Esophagus squamous epithelium (tissue), 5 donors: ENCODE measurements around the gene ANKRD36B. TPM values are rescaled to one million over a fixed set of nuclear protein-coding genes. Genes with fewer than 3 reads are reported as not detected.
"Not testable (repeated sequence)": the region's sequence is repeated elsewhere in the genome, so short reads cannot be mapped to it uniquely, and the experiment has no call there.

ENCODE experiments used
- DNase-seq: peaks from one replicate; lab custom pipeline; 2025; lab: John Stamatoyannopoulos, UW
- H3K27ac ChIP-seq, 4 donors: fragments of 200-600 bp; sonication (generic); one replicate each; pipeline ENCODE4 v1.5.1; 2016 to 2019; ENCODE audit warnings: mild to moderate bottlenecking in 1 of 4
- H3K27me3 ChIP-seq, 4 donors: fragments of 200-600 bp; sonication (generic); 1 replicate in 3 of 4; 2 replicates in 1 of 4; pipeline versions ENCODE4 v1.5.1 to v1.6.0; 2017 to 2021; ENCODE audit warnings: antibody characterized with exemption in 1 of 4
- H3K36me3 ChIP-seq, 3 donors: fragments of 200-600 bp; sonication (generic); one replicate each; pipeline ENCODE4 v1.5.1; 2016 to 2019
- H3K4me1 ChIP-seq, 3 donors: fragments of 200-600 bp; sonication (generic); one replicate each; pipeline ENCODE4 v1.5.1; 2017 to 2019
- H3K4me3 ChIP-seq, 4 donors: fragments of 200-600 bp; sonication (generic); 1 replicate in 3 of 4; 2 replicates in 1 of 4; pipeline ENCODE4 v1.5.1; 2016 to 2019; ENCODE audit warnings: mild to moderate bottlenecking in 2 of 4, moderate library complexity in 1 of 4
- H3K9me3 ChIP-seq, 3 donors: fragments of 200-600 bp; sonication (generic); one replicate each; pipeline ENCODE4 v1.5.1; 2016 to 2019
- CTCF ChIP-seq, 6 experiments: fragments of 450-650 bp in 4 of 6; fragments of 200-600 bp in 2 of 6; sonication (generic) in 2 of 6; IDR thresholded peaks; one replicate each; pipeline ENCODE4 v1.5.1; 2016 to 2019; ENCODE audit warnings: antibody characterized with exemption in 6 of 6, mild to moderate bottlenecking in 4 of 6, moderate library complexity in 4 of 6
- WGBS, 2 donors: methylation state at CpG; one replicate each; pipeline ENCODE4 v1.1.5; 2018; 5-methylcytosine and 5-hydroxymethylcytosine counted together
- intact Hi-C: fragments of 100-400 bp; cut with DNase I; formaldehyde crosslinking; loops from one replicate; pipeline ENCODE4 v1.15.0; 2022
- total RNA-seq, 4 donors: library from RNA; depleted of rRNA; stranded (reverse); fragments of >200 nt; gene quantifications; one replicate each; pipeline ENCODE4 v1.1.0, GENCODE V29; 2016
- donor health status: DM: yes; HTN: yes; CAD: no.

The ANKRD36B gene
- total RNA-seq, 4 donors from 2014 or later: 6.3 to 29.6 (median 9.2) TPM

GRCh38 chr2:97605524-97606339 is 16.1 kb upstream of the ANKRD36B start:
- H3K27ac ChIP-seq, DNase-seq, H3K27me3 ChIP-seq, H3K4me3 ChIP-seq, H3K4me1 ChIP-seq, H3K9me3 ChIP-seq, H3K36me3 ChIP-seq, intact Hi-C loops: not testable (repeated sequence)
- WGBS, 2 donors: no CpG with 5 or more reads among the region's 12 CpGs

- WGBS, 2 donors: no CpG with 5 or more reads among the region's 8 CpGs
- not testable (repeated sequence) for H3K27ac ChIP-seq
These were observed 15.4 kb upstream of the ANKRD36B start for GRCh38 chr2:97605109-97605508.

GRCh38 chr2:97601537-97601936 is 11.9 kb upstream of the ANKRD36B start:
- H3K27me3 ChIP-seq, DNase-seq, H3K9me3 ChIP-seq, H3K4me1 ChIP-seq, intact Hi-C loops, H3K36me3 ChIP-seq, H3K4me3 ChIP-seq, H3K27ac ChIP-seq: not testable (repeated sequence)
- no CpG with 5 or more reads among the region's 10 CpGs for WGBS, 2 donors

More at GRCh38 chr2:97605109-97605508, 15.4 kb upstream of the ANKRD36B start:
- DNase-seq, H3K9me3 ChIP-seq, H3K4me3 ChIP-seq, H3K27me3 ChIP-seq, H3K36me3 ChIP-seq, H3K4me1 ChIP-seq, intact Hi-C loops: not testable (repeated sequence)

- H3K36me3 ChIP-seq, H3K4me1 ChIP-seq, H3K9me3 ChIP-seq, DNase-seq, H3K4me3 ChIP-seq, H3K27ac ChIP-seq, H3K27me3 ChIP-seq: not testable (repeated sequence)
- intact Hi-C loops: loop anchor here (10.0 kb wide), 1 partner anchor 99 kb away; no protein-coding TSS in a partner anchor
- 90 to 96% methylated on average over 4 of the region's 4 CpGs for WGBS, 2 donors
These were observed 6.5 kb upstream of the ANKRD36B start for GRCh38 chr2:97596180-97596579.

- H3K27ac ChIP-seq, DNase-seq, H3K4me1 ChIP-seq, H3K9me3 ChIP-seq, H3K27me3 ChIP-seq, H3K36me3 ChIP-seq, H3K4me3 ChIP-seq: not testable (repeated sequence)
- WGBS, 2 donors: 78 to 86% methylated on average over 3 of the region's 3 CpGs
- intact Hi-C loops: loop anchor here (10.0 kb wide), 1 partner anchor 101 kb away; no protein-coding TSS in a partner anchor
These were observed 3.8 kb upstream of the ANKRD36B start for GRCh38 chr2:97593520-97593919.

- intact Hi-C loops: loop anchor here (10.0 kb wide), 1 partner anchor 104 kb away; no protein-coding TSS in a partner anchor
- H3K9me3 ChIP-seq, H3K27me3 ChIP-seq, DNase-seq, H3K36me3 ChIP-seq, H3K4me1 ChIP-seq: not testable (repeated sequence)
- 8 to 11% methylated on average over 7 to 8 of the region's 33 CpGs for WGBS, 2 donors
- H3K27ac ChIP-seq: peak overlapping the region; percentile 89 to 94 (median 92)
- H3K4me3 ChIP-seq: peak overlapping the region; percentile 42 to 70 (median 60)
- peak; percentile 89 to 100 (median 100) for TF ChIP-seq CTCF (IDR thresholded peaks at IDR 0.05)
These were observed 1.1 kb upstream of the ANKRD36B start for GRCh38 chr2:97590515-97591394.

GRCh38 chr2:97589257-97589597 is 450 bp downstream of the ANKRD36B start:
- intact Hi-C loops, H3K9me3 ChIP-seq, H3K36me3 ChIP-seq, DNase-seq, H3K27me3 ChIP-seq, H3K4me1 ChIP-seq: not testable (repeated sequence)
- peak overlapping the region; percentile 32 to 70 (median 60) for H3K4me3 ChIP-seq
- 0% methylated on average over 1 of the region's 14 CpGs; no CpG with 5 or more reads in 1 of the 2 donors for WGBS, 2 donors
- H3K27ac ChIP-seq: peak overlapping the region; percentile 73 to 94 (median 92)

GRCh38 chr2:97565674-97566073 is 24.0 kb downstream of the ANKRD36B start:
- H3K4me1 ChIP-seq, intact Hi-C loops, H3K27ac ChIP-seq, H3K27me3 ChIP-seq, DNase-seq, H3K9me3 ChIP-seq, H3K4me3 ChIP-seq, H3K36me3 ChIP-seq: not testable (repeated sequence)
- WGBS, 2 donors: 69 to 73% methylated on average over 2 to 3 of the region's 3 CpGs

- intact Hi-C loops: not testable (repeated sequence)
These were observed 37.3 kb downstream of the ANKRD36B start for GRCh38 chr2:97552406-97552805.

GRCh38 chr2:97550498-97550897 is 39.2 kb downstream of the ANKRD36B start:
- Histone ChIP-seq H3K27ac (peak overlapping the region in 1 of 4 donors; percentile 32), H3K36me3 (peaks cover 0 to 60% (median 4%) of the 10 kb centered on the region in 3 donors), H3K4me1 (peaks cover 0 to 24% (median 0%) of the 10 kb centered on the region in 3 donors)
- intact Hi-C loops, DNase-seq, H3K27me3 ChIP-seq, H3K4me3 ChIP-seq, H3K9me3 ChIP-seq: not testable (repeated sequence)
- 25 to 33% methylated on average over 1 of the region's 1 CpG for WGBS, 2 donors

More at GRCh38 chr2:97552406-97552805, 37.3 kb downstream of the ANKRD36B start:
- H3K27me3 ChIP-seq, DNase-seq, H3K27ac ChIP-seq, H3K4me3 ChIP-seq, H3K9me3 ChIP-seq: not testable (repeated sequence)
- Histone ChIP-seq H3K4me1 (peaks cover 0 to 24% (median 0%) of the 10 kb centered on the region in 3 donors), H3K36me3 (peaks cover 0 to 73% (median 4%) of the 10 kb centered on the region in 3 donors)
- WGBS, 2 donors: 89% methylated on average over 3 of the region's 3 CpGs

GRCh38 chr2:97549058-97549457 is 40.6 kb downstream of the ANKRD36B start:
- Histone ChIP-seq H3K4me1 (peaks cover 0 to 24% (median 0%) of the 10 kb centered on the region in 3 donors), H3K36me3 (peaks cover 0 to 46% (median 4%) of the 10 kb centered on the region in 3 donors)
- H3K27me3 ChIP-seq, H3K4me3 ChIP-seq, H3K27ac ChIP-seq, intact Hi-C loops, H3K9me3 ChIP-seq, DNase-seq: not testable (repeated sequence)
- 91 to 97% methylated on average over 5 of the region's 5 CpGs for WGBS, 2 donors
